Small intestine (tissue), 7 donors: ENCODE data around the gene RAB33A. TPM values are rescaled to one million over a fixed set of nuclear protein-coding genes. Genes with fewer than 3 reads are reported as not detected.
A peak's percentile ranks its signal among the peaks of the same experiment; 100 is the strongest.

ENCODE experiments used
- DNase-seq, 2 donors: peaks; one replicate each; pipeline versions ENCODE4 v3.0.0 to v3.0.0-alpha.2; 2013
- FAIRE-seq: peaks from 2 replicates; lab custom pipeline; 2012; peaks lifted over from hg19 to GRCh38; lab: Jason Lieb, UNC
- H3K27ac ChIP-seq, 3 donors: one replicate each; pipeline ENCODE4 v1.5.1; 2013; ENCODE audit warnings: low read length in 2 of 3, mild to moderate bottlenecking in 2 of 3, control low read depth in 1 of 3, inconsistent platforms in 1 of 3, low read depth in 1 of 3, moderate library complexity in 1 of 3
- H3K27me3 ChIP-seq, 3 donors: one replicate each; pipeline ENCODE4 v1.6.1; 2013; ENCODE audit warnings: low read length in 3 of 3, inconsistent platforms in 1 of 3; ENCODE audit not compliant: control insufficient read depth in 3 of 3, insufficient read depth in 3 of 3
- H3K36me3 ChIP-seq, 3 donors: one replicate each; pipeline ENCODE4 v1.6.1; 2013; ENCODE audit warnings: low read length in 3 of 3, inconsistent platforms in 1 of 3, low read depth in 1 of 3, mild to moderate bottlenecking in 1 of 3, moderate library complexity in 1 of 3; ENCODE audit not compliant: control insufficient read depth in 3 of 3, insufficient read depth in 2 of 3
- H3K4me1 ChIP-seq, 3 donors: one replicate each; pipeline ENCODE4 v1.6.1; 2013; ENCODE audit warnings: low read length in 2 of 3, inconsistent platforms in 1 of 3, low read depth in 1 of 3, mild to moderate bottlenecking in 1 of 3, moderate library complexity in 1 of 3; ENCODE audit not compliant: control insufficient read depth in 3 of 3, insufficient read depth in 2 of 3
- H3K4me3 ChIP-seq, 3 donors: one replicate each; pipeline ENCODE4 v1.5.1; 2013; ENCODE audit warnings: low read length in 3 of 3, control low read depth in 1 of 3, inconsistent platforms in 1 of 3, low read depth in 1 of 3, mild to moderate bottlenecking in 1 of 3, moderate library complexity in 1 of 3
- H3K9me3 ChIP-seq, 2 donors: one replicate each; pipeline ENCODE4 v1.6.1; 2013; ENCODE audit warnings: low read depth in 1 of 2, low read length in 1 of 2; ENCODE audit not compliant: control insufficient read depth in 2 of 2, insufficient read depth in 1 of 2
- WGBS, 3 donors: extraction: QIAGEN DNeasy Blood & Tissue Kit; methylation state at CpG; one replicate each; pipeline ENCODE4 v1.1.7; 2013; 5-methylcytosine and 5-hydroxymethylcytosine counted together
- polyA plus RNA-seq, 4 donors: library from polyadenylated mRNA; stranded (reverse) in 3 of 4; unstranded in 1 of 4; fragments of 200-250 nt in 3 of 4; fragments of 120-200 nt in 1 of 4; gene quantifications; one replicate each; pipeline versions ENCODE4 v1.2.1 to v1.2.3, GENCODE V29; 2013
- donor health status: healthy with polysubstance abuse.
- donor health status: control.
- donor health status: control.
- donor health status: Bipolar disorder and iron deficiency.
- donor health status: healthy.

The RAB33A gene
- polyA plus RNA-seq, 4 donors, result 0.50 to 1.1 (median 0.94) TPM

GRCh38 chrX:130165181-130165702, 6.5 kb upstream of the RAB33A start:
- DNase-seq, result peak in 1 of 2 donors; percentile 51
- H3K4me3 ChIP-seq, result peak overlapping the region; percentile 36 to 66 (median 55)
- FAIRE-seq, result no peak
- peaks cover 0 to 2% (median 0%) of the 10 kb centered on the region in 3 donors for H3K27me3 ChIP-seq
- WGBS, 3 donors, result 0 to 32% (median 18%) methylated on average over 19 to 32 of the region's 32 CpGs
- H3K4me1 ChIP-seq, result peaks cover 0 to 8% (median 0%) of the 10 kb centered on the region in 3 donors
- H3K9me3 ChIP-seq, result no peaks in the 10 kb centered on the region
- H3K27ac ChIP-seq, result peak overlapping the region; percentile 71 to 98 (median 87)
- no peaks in the 10 kb centered on the region for H3K36me3 ChIP-seq

DNA sequence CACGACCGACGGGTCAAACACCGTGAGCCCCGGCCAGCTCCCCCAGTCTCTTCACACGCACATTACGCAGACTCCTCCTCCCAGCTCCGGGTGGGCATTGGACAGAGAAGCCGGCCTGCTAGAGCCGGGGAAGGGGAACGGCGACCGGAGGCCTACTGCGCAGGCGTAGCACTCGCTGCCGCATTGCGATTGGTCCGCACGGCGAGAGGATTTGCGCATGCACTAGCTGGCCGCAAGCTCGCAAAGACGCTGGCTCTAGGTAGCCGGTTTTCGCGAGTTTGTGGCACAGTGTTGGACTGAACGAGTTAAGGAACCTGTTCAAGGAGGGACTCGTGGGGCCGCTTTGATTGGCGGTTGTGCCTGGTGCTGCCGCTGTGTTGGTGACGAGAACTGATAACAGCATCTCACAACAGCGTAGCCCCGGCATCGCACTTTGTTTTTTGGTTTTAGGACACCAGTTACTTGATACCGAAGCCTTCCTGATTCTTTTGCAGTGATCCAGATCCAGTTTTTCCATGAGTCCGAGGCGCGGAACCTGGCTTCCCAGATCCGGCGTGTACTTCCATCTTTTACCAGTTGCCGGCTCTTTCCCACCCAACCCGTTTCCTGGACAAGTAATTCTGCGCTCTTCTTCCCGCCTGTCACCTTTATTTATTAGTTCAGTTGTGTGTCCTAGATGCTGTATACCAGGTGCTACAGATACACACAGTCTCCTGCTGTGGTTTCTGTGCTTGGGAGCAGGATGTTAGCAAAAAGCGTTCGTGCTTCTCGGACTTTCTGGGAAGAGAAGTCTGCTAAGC, 5.9 kb upstream of the RAB33A start, which contains the start of gene AIFM1:
Gene AIFM1, minus strand, starts transcription at position 139 of the 800 bp plus-strand sequence. CDS start 185 bp downstream, outside the sequence.
- no peak for FAIRE-seq

DNA sequence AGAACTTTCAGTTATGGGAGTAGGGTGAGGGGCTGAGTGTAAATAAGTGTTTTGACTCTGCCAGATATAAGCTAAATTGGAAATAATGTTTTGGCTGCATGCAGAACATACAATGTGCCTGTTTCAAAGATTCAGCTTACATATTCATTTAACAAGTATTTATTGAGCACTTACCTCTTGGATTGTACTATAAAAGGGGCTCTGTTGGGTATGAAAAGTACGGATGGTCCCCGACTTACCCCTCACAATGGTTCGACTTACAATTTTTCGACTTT, 5.3 kb upstream of the RAB33A start:
- no peak for FAIRE-seq
- peak overlapping the region; percentile 39 to 66 (median 55) for H3K4me3 ChIP-seq

More for the DNA sequence above, 5.9 kb upstream of the RAB33A start, which contains the start of gene AIFM1:
- Histone ChIP-seq H3K9me3 (no peaks in the 10 kb centered on the region), H3K36me3 (no peaks in the 10 kb centered on the region), H3K4me3 (peak within 1 kb of the TSS; percentile 39 to 66 (median 55)), H3K4me1 (peaks cover 0 to 8% (median 0%) of the 10 kb centered on the region in 3 donors), H3K27me3 (peaks cover 0 to 9% (median 0%) of the 10 kb centered on the region in 3 donors), H3K27ac (peak within 1 kb of the TSS; percentile 71 to 98 (median 87))
- peak; percentile 91 to 93 for DNase-seq
- WGBS, 3 donors, result 0 to 39% (median 11%) methylated on average over 38 to 50 of the region's 50 CpGs

DNA sequence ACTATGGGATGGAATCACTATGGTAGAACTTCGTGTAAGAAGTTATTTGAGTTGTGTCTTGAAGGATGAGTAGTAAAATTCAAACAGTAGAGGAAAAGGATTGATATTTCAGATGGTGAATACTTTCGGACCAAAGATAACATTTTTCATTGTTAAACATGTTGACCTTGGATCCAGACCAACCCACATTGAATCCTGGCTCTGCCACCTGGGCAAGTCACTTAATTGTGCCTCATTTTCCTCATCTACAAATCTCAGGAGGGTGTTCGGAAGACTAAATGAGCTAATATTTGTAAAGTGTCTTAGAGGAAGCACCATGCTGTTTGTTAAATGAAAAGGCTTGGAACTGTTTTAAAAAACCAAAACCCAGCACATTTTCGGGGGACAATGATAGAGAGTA, 4.7 kb upstream of the RAB33A start:
- H3K9me3 ChIP-seq, result no peaks in the 10 kb centered on the region
- H3K36me3 ChIP-seq, result no peaks in the 10 kb centered on the region
- peaks cover 0 to 20% (median 0%) of the 10 kb centered on the region in 3 donors for H3K27me3 ChIP-seq
- H3K4me1 ChIP-seq, result peaks cover 0 to 8% (median 0%) of the 10 kb centered on the region in 3 donors
- FAIRE-seq (no peak), DNase-seq (no peak)
- no peak overlapping the region for H3K4me3 ChIP-seq
- H3K27ac ChIP-seq, result peak overlapping the region in 1 of 3 donors; percentile 98
- 46 to 58% (median 54%) methylated on average over 4 of the region's 4 CpGs for WGBS, 3 donors

More for the DNA sequence above, 5.3 kb upstream of the RAB33A start:
- no peak for DNase-seq
- Histone ChIP-seq H3K4me1 (peaks cover 0 to 8% (median 0%) of the 10 kb centered on the region in 3 donors), H3K27me3 (peaks cover 0 to 14% (median 0%) of the 10 kb centered on the region in 3 donors), H3K9me3 (no peaks in the 10 kb centered on the region), H3K36me3 (no peaks in the 10 kb centered on the region), H3K27ac (peak overlapping the region; percentile 46 to 98 (median 87))
- 0 to 29% (median 13%) methylated on average over 4 of the region's 4 CpGs for WGBS, 3 donors

DNA sequence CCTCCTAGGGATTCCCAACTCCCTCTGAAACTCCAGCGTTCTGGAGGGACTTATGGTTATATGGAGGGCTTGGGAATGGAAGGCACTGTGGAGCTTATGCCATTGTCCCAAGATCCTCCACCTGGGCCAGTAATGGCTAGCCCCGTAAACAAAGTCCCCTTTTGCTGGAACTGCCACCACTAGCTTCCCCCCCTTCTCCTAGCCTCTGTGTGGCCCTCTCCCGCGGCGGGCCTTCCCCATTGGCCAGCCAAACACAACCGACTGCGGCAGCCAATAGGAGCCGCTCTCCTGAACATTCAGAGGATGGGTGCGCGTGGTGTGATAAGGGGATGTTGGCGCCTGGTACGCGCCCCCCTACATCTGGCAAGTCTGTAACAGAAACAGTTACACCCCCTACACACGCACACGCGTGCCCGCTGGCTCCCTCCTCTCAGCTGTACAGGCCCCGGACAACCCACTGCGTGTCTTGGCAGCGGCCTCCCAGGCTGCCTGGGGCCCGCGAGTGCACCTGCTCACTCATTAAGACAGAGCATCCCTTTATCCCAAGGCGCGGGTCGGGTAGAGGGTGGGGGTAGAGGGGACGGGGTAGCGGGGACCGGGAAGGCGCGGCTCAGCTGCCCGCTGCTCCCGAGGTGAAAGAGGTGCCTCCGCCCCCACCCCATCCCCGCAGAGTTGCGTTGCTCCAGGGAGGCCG, 863 bp upstream of the RAB33A start:
- Histone ChIP-seq H3K27ac (peak overlapping the region in 1 of 3 donors; percentile 44), H3K27me3 (peaks cover 0 to 37% (median 0%) of the 10 kb centered on the region in 3 donors), H3K9me3 (no peaks in the 10 kb centered on the region), H3K36me3 (no peaks in the 10 kb centered on the region), H3K4me3 (peak overlapping the region in 2 of 3 donors; percentile 46 to 48), H3K4me1 (peaks cover 0 to 8% (median 0%) of the 10 kb centered on the region in 3 donors)
- DNase-seq, result peak in 1 of 2 donors; percentile 21
- WGBS, 3 donors, result 2 to 44% (median 10%) methylated on average over 29 to 36 of the region's 36 CpGs
- FAIRE-seq, result no peak

GRCh38 chrX:130172127-130172845, 524 bp downstream of the RAB33A start:
- H3K4me1 ChIP-seq, result peaks cover 0 to under 1% (median 0%) of the 10 kb centered on the region in 3 donors
- H3K27me3 ChIP-seq, result peaks cover 0 to 37% (median 0%) of the 10 kb centered on the region in 3 donors
- DNase-seq, result no peak
- FAIRE-seq, result no peak
- peak overlapping the region; percentile 46 to 48 (median 46) for H3K4me3 ChIP-seq
- no peaks in the 10 kb centered on the region for H3K36me3 ChIP-seq
- peak overlapping the region in 1 of 3 donors; percentile 89 for H3K27ac ChIP-seq
- no peaks in the 10 kb centered on the region for H3K9me3 ChIP-seq
- 14 to 47% (median 38%) methylated on average over 15 to 34 of the region's 34 CpGs for WGBS, 3 donors

DNA sequence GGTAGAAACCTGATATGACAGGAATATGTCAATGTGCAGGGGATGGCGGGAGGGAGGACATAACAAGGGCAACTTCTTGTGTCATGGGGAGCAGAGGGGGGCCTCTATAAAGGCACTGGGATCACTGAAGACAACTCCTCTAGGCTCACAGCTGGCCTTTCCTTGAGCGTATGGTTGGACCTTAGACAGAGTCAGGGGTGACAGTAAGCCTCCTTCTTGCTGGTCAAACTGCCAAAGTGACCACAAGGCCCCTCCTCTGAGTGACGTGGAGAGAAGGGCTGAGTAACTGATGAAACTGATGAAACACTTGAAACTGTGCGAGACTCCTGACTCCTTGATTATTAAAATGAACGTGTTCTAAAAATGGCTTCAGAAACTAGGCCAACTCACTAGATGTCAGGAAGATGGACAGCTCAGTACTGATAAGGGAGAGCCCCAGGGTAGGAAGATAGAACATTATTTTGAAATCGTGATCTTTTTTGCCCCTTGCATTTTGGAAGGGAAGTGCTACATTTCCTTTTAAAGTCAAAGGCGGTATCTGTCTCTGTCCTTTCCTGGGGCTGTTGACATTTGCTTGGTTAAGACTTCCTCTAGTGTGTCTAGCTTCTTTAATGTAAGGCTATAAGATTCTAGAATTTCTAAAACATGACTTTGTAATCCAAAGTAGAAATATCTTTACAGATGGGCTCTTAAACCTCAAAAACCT, 1.6 kb downstream of the RAB33A start:
- no peak for FAIRE-seq
- WGBS, 3 donors, result 38 to 66% (median 52%) methylated on average over 7 of the region's 7 CpGs
- peaks cover 0 to 37% (median 0%) of the 10 kb centered on the region in 3 donors for H3K27me3 ChIP-seq

More for the DNA sequence above, 1.6 kb downstream of the RAB33A start:
- H3K27ac ChIP-seq, result peak overlapping the region in 1 of 3 donors; percentile 89
- H3K4me1 ChIP-seq, result no peaks in the 10 kb centered on the region
- H3K36me3 ChIP-seq, result no peaks in the 10 kb centered on the region
- H3K9me3 ChIP-seq, result no peaks in the 10 kb centered on the region
- peak overlapping the region in 1 of 3 donors; percentile 46 for H3K4me3 ChIP-seq
- DNase-seq, result no peak
